Stimulated activated CD8-positive, alpha-beta memory T cell treated with anti-CD3 and anti-CD28 coated beads, Interleukin-15, amount 100 ng/mL, for 4 hours (primary cell): ENCODE measurements around the gene MAP7D1.
"Not testable (repeated sequence)": the region's sequence is repeated elsewhere in the genome, so short reads cannot be mapped to it uniquely, and the experiment has no call there.

ENCODE experiments used
- DNase-seq, 2 donors: peaks; one replicate each; pipeline ENCODE4 v3.0.0-alpha.2; 2020; ENCODE audit warnings: low read depth in 2 of 2

The MAP7D1 gene

GRCh38 chr1:36151845-36152203 lies 4.1 kb upstream of the MAP7D1 start:
- peak in 1 of 2 donors; percentile 43 for DNase-seq

- DNase-seq: no peak
These were observed 2.5 kb upstream of the MAP7D1 start for GRCh38 chr1:36153476-36153875.

- DNase-seq: no peak
These were observed 1.6 kb upstream of the MAP7D1 start for GRCh38 chr1:36154335-36154734.

- no peak for DNase-seq
These were observed 1.1 kb upstream of the MAP7D1 start for GRCh38 chr1:36154765-36155407.

- peak in 1 of 2 donors; percentile 32 for DNase-seq
These were observed 562 bp downstream of the MAP7D1 start for GRCh38 chr1:36156329-36157114.

GRCh38 chr1:36157115-36157903 lies 1.3 kb downstream of the MAP7D1 start:
- DNase-seq: no peak

- no peak for DNase-seq
These were observed 2.2 kb downstream of the MAP7D1 start for GRCh38 chr1:36157973-36158826.

GRCh38 chr1:36158827-36159252 lies 2.9 kb downstream of the MAP7D1 start:
- DNase-seq: not testable (repeated sequence)

- DNase-seq: no peak
These were observed 3.8 kb downstream of the MAP7D1 start for GRCh38 chr1:36159614-36160387.

GRCh38 chr1:36160388-36160948 lies 4.5 kb downstream of the MAP7D1 start:
- no peak for DNase-seq

- no peak for DNase-seq
These were observed 5.1 kb downstream of the MAP7D1 start for GRCh38 chr1:36160949-36161485.

GRCh38 chr1:36161641-36162531 lies 5.9 kb downstream of the MAP7D1 start:
- DNase-seq: no peak

- no peak for DNase-seq
These were observed 6.8 kb downstream of the MAP7D1 start for GRCh38 chr1:36162680-36163239.

- no peak for DNase-seq
These were observed 7.5 kb downstream of the MAP7D1 start for GRCh38 chr1:36163426-36163825.

GRCh38 chr1:36164361-36164760 lies 8.4 kb downstream of the MAP7D1 start:
- DNase-seq: no peak

GRCh38 chr1:36165145-36165544 lies 9.2 kb downstream of the MAP7D1 start:
- DNase-seq: no peak

GRCh38 chr1:36166136-36166535 lies 10.2 kb downstream of the MAP7D1 start:
- no peak for DNase-seq

- DNase-seq: no peak
These were observed 11.3 kb downstream of the MAP7D1 start for GRCh38 chr1:36166938-36167905.
